Measurements from ENCODE around the gene PRXL2B.

DNA sequence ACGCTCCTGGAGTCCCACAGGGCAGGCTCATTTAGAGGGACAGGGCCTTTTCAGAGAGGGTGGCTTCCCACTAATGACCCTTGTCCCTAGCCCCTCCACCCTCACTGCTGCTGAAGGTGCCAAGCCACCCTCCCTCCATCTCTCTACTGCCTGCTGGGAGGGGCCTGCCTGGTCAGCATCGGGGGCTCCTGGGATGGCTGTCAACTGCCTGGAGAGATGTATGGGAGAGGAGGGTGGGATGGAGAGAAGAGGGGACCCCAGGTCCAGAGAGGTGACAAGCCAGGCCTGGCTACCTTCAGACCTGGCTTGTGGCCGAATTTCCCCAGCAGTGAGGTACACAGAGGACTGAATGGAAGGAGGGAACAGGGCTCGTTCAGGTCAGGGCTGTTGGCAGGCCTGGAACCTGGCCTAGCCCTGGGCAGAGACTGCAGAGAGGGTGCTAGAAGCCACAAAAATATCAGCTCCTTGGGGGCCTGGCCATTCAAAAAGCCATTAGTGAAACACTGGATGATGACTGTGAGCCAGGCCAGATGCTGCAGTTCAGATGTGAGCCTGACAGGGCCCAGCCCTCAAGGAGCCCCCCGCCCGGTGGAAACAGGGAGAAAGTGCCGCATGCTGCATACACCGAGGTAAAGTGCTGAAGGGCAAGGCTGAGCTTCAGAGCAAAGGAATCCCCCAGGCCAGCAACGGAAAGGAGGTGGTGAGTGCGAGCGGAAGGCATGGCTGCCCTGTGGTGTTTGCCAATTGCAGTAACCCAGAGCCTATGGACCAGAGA is 26.2 kb downstream of the PRXL2B start:
- TF ChIP-seq, protein P1, sequence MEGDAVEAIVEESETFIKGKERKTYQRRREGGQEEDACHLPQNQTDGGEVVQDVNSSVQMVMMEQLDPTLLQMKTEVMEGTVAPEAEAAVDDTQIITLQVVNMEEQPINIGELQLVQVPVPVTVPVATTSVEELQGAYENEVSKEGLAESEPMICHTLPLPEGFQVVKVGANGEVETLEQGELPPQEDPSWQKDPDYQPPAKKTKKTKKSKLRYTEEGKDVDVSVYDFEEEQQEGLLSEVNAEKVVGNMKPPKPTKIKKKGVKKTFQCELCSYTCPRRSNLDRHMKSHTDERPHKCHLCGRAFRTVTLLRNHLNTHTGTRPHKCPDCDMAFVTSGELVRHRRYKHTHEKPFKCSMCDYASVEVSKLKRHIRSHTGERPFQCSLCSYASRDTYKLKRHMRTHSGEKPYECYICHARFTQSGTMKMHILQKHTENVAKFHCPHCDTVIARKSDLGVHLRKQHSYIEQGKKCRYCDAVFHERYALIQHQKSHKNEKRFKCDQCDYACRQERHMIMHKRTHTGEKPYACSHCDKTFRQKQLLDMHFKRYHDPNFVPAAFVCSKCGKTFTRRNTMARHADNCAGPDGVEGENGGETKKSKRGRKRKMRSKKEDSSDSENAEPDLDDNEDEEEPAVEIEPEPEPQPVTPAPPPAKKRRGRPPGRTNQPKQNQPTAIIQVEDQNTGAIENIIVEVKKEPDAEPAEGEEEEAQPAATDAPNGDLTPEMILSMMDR (IDR thresholded peaks at IDR 0.05): no peak
- TF ChIP-seq POLR2A (IDR thresholded peaks at IDR 0.05): no peak
